Measurements from ENCODE around the gene EMX2.
"Not testable (repeated sequence)": the region's sequence is repeated elsewhere in the genome, so short reads cannot be mapped to it uniquely, and the experiment has no call there.

The EMX2 gene
- total RNA-seq = 0 reads per million in 2 donors

GRCh38 chr10:117542706-117543224 lies at the start of gene EMX2:
EMX2 (plus strand) TSS chr10:117542746; CDS start chr10:117543268, 522 bp downstream.
- no peak for DNase-seq

- no peak for DNase-seq
These were observed 46.5 kb upstream of the EMX2 start for GRCh38 chr10:117496031-117496430.

DNA sequence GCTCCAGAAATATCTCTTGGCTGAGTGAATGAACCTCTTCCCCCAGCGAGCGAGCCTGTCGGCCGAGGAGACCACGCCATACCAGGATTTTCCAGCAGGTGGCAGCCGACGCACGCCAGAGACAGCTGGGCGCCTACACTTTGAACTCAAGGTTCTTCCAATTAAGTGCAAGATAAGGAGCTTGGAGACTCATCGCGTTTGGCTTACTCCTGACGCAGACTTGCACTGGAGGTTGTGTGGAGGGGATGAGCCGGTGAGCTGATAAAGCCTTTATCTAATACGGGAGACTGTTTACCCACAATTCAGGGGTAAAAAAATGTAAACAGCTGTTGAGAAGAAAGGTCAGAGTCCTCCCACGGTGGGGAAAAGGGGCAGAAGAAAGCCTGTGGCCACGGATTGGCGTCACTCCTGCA lies 45.9 kb upstream of the EMX2 start:
- DNase-seq = peak; percentile 58

DNA sequence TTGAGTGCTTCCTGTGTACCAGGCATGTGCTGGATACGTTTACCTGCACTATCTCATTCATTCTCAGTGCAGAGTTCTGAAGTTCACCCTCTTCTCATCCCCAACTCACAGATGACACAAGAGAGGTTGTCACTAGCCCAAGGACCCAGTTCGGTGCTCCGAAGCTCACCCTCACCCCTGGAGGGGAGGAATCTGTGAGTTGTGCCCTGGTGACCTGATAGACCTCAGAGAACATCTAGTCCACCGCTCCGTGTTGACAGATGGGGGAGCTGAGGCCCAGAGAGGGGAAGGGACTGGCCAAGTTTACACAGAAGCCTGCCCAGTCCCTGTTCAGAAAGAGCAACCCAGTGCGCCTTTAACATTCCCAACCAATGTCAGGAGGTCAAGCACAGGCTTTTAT lies 44.8 kb upstream of the EMX2 start:
- DNase-seq = no peak

GRCh38 chr10:117499248-117500105 lies 43.1 kb upstream of the EMX2 start:
- DNase-seq = no peak

GRCh38 chr10:117500456-117500855 lies 42.1 kb upstream of the EMX2 start:
- no peak for DNase-seq

GRCh38 chr10:117501460-117502035 lies 41.0 kb upstream of the EMX2 start:
- no peak for DNase-seq

GRCh38 chr10:117502421-117503243 lies 39.9 kb upstream of the EMX2 start:
- DNase-seq = no peak

DNA sequence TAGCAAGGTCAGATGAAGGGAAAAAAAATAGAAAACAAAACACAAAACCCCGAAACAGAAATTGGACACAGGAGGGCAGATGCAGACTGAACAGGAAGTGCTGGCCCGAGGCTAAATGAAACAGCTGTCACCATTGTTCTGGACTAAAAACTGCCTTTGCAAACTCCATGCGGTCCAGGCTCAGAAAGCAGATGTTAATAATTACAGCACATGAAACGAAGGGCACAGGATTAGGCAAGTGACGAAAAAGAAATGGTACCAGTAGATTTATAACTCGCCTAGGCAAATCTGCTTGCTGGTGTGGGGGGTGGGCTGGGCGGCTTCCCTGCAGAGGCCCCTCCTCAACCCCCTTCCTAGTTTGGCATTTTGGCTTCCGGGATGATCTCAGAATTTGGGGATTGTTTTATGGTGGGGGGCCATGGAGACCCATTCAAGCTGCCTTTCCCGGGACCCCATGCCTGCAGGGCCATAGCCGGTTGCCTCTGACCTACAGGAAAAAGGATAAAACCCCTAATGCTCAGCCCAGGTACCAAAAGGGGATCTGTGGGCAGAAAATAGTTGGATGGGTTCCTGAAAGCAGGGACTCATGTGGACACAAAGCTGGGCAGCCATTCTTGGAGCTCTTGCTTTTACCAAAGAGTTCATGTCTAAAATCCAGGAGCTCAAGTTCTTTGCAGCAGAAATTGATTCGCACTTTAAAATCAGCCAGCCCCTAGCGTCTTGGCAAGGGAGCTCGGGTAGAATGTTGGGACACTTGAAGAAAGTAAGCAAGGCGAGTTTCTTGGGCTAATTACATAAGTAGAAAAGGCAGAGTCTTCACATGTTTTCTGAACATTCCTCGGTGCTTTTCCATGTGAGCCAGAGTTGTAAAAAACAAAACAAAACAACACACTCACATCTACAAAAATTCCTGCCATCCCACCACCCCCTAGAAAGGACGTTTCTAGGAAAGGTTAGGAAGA lies 39.0 kb upstream of the EMX2 start:
- DNase-seq = no peak

DNA sequence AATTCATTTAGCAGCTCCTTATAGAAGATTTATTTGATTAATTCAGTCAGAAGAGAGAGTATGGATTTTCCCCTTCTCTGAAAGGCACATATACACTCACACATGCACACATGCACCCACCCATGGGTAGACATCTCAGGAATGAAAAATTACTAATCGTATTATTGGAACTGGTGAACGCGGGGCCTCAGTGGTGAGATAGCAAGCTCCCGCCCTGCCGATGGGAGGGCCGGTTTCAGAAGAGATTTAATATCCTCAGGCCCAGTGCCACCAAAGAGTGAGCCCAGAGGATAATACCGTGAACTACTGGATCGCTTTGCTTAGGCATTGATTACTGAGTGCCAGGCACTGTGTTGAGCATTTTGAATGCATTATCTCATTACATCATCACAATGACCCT lies 38.0 kb upstream of the EMX2 start:
- no peak for DNase-seq

DNA sequence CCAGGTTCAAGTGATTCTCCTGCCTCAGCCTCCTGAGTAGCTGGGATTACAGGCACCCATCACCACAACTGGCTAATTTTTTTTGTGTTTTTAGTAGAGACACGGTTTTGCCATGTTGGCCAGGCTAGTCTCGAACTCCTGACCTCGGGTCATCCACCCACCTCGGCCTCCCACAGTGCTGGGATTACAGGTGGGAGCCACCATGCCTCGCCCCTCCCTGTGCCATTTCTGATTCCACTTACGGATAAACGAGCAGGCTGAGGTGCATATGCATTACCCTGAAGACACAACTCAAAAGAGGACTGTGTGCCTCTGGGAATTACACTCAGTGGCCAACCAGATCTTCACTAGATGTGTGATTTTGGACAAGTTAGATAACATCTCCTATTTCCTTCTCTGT lies 35.5 kb upstream of the EMX2 start:
- DNase-seq = not testable (repeated sequence)

DNA sequence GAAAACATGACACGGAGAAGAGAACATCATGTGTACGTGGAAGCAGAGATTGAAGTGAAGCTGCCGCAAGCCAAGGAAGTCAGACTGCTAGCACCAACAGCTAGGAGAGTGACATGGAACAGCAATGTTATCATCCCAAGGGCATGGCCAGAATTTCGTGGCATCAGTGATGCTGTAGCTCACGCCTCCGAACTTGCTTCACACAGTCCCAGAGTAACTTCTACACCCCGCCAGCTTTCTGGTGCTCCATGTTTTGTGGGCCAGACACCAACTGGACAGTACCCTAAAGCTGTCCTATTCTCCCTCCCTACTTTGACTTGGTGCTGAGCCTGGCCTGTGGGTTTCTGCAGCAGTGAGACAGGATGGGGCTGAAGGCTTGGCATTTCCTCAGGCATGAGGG lies 33.0 kb upstream of the EMX2 start:
- no peak for DNase-seq

DNA sequence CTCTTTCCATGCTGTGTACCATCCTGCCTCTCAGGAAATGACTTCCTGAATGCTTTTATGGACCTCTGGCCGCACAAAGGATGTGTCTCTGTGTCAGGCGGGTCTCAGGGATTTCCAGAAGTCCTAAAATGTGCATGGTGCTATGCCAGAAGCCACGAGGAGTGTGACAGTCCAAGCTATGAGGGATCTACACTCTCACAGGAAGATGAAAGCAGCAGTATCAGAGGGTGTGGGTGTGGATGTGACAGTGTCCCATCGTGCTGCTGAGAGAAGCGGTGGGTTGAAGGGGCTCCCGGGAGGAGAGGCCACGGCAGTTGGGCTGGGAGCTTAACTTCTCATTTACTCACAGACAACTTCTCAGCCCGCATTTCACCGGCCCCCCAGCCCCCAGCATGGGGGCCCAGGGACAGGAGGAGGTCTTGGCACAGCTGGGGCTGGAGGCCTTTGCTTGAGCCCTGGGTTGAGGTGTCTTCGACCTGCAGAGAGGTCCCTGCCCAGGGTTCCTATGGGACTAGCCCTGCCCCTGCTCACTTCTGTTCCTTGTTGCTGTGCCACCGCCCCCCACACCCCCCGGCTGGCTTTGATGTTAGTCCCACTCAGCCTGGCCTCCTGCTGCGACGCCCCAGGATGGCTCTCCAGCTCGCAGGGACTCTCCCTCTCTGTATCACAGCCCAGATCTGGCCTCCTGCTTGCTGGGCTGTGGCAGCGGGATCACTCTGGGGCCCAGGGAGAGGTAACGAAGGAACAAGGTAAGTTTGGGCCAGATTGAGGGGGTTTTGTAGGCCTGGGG lies 30.8 kb upstream of the EMX2 start:
- DNase-seq = no peak

GRCh38 chr10:117514971-117515370 lies 27.6 kb upstream of the EMX2 start:
- no peak for DNase-seq

GRCh38 chr10:117516681-117517080 lies 25.9 kb upstream of the EMX2 start:
- no peak for DNase-seq

DNA sequence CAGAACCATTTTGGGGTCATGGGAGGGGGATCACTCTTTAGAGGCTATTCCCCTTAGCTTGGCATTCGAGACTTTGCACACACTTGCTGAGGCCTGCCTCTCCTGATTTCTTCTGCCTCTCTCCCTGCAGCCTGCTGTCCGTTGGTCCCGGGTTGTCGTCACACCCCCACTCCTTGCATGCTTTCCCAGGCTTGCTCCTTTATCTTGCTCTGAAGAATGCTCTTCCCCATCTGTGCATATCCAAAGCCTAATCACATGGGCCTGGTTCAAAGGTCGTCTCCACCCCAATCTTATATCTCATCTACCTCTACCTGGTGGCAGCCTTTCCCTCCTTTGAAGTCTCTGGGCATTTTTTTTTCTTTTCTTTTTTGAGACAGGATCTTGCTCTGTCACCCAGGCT lies 24.3 kb upstream of the EMX2 start:
- DNase-seq = no peak

- DNase-seq = no peak
These were observed 23.3 kb upstream of the EMX2 start for GRCh38 chr10:117519286-117519685.

- no peak for DNase-seq
These were observed 22.7 kb upstream of the EMX2 start for GRCh38 chr10:117519879-117520278.

DNA sequence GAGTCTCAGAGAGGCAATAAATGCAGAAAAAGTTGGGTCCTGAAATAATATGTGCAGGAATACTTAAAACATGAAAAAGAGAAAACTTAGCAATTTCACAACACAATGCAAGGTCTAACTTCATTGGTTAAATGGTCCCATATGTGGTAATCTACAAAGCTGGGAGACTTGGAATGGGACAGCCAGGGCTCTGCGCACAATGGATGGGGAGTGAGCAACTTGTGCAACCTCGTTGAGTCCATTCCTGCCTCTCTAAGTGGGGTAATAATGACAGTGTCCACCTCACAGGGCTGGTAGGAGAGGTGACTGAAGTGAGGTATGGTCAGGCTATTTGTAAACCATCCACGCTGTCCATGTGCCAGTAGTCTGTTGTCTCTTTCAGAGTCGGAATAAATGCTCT lies 11.8 kb upstream of the EMX2 start:
- no peak for DNase-seq

GRCh38 chr10:117531371-117532002 lies 11.1 kb upstream of the EMX2 start:
- no peak for DNase-seq

GRCh38 chr10:117532003-117532385 lies 10.6 kb upstream of the EMX2 start:
- DNase-seq = no peak

All from T-helper 9 cell (primary cell).